ENCODE measurements around the gene RASL12. TPM values are rescaled to one million over a fixed set of nuclear protein-coding genes. Genes with fewer than 3 reads are reported as not detected.

Gene RASL12
- total RNA-seq, 1 donor from 2014 or later: not detected

GRCh38 chr15:65092911-65093792, 25.4 kb upstream of the RASL12 start:
- DNase-seq (ENCODE audit: extremely low read depth, low read depth, low spot score): no peak

GRCh38 chr15:65091946-65092770, 24.4 kb upstream of the RASL12 start:
- DNase-seq (ENCODE audit: extremely low read depth, low read depth, low spot score): no peak

- DNase-seq (ENCODE audit: extremely low read depth, low read depth, low spot score): no peak
Observed at GRCh38 chr15:65089206-65089824, 21.5 kb upstream of the RASL12 start.

GRCh38 chr15:65088643-65089021, 20.8 kb upstream of the RASL12 start:
- DNase-seq (ENCODE audit: extremely low read depth, low read depth, low spot score): no peak

- DNase-seq (ENCODE audit: extremely low read depth, low read depth, low spot score): no peak
Observed at GRCh38 chr15:65087873-65088642, 20.3 kb upstream of the RASL12 start.

GRCh38 chr15:65087411-65087810, 19.6 kb upstream of the RASL12 start:
- no peak for DNase-seq (ENCODE audit: extremely low read depth, low read depth, low spot score)

GRCh38 chr15:65086680-65087111, 18.9 kb upstream of the RASL12 start:
- DNase-seq (ENCODE audit: extremely low read depth, low read depth, low spot score): no peak

- no peak for DNase-seq (ENCODE audit: extremely low read depth, low read depth, low spot score)
Observed at GRCh38 chr15:65085990-65086679, 18.3 kb upstream of the RASL12 start.

- DNase-seq (ENCODE audit: extremely low read depth, low read depth, low spot score): no peak
Observed at GRCh38 chr15:65085207-65085753, 17.5 kb upstream of the RASL12 start.

- DNase-seq (ENCODE audit: extremely low read depth, low read depth, low spot score): no peak
Observed at GRCh38 chr15:65084500-65085206, 16.9 kb upstream of the RASL12 start.

GRCh38 chr15:65083262-65083701, 15.5 kb upstream of the RASL12 start:
- DNase-seq (ENCODE audit: extremely low read depth, low read depth, low spot score): no peak

- DNase-seq (ENCODE audit: extremely low read depth, low read depth, low spot score): no peak
Observed at GRCh38 chr15:65082303-65082953, 14.6 kb upstream of the RASL12 start.

GRCh38 chr15:65081758-65082157, 14.0 kb upstream of the RASL12 start:
- no peak for DNase-seq (ENCODE audit: extremely low read depth, low read depth, low spot score)

- DNase-seq (ENCODE audit: extremely low read depth, low read depth, low spot score): no peak
Observed at GRCh38 chr15:65081270-65081669, 13.5 kb upstream of the RASL12 start.

GRCh38 chr15:65079580-65079979, 11.8 kb upstream of the RASL12 start:
- DNase-seq (ENCODE audit: extremely low read depth, low read depth, low spot score): no peak

GRCh38 chr15:65077981-65078352, 10.2 kb upstream of the RASL12 start:
- DNase-seq (ENCODE audit: extremely low read depth, low read depth, low spot score): no peak

- no peak for DNase-seq (ENCODE audit: extremely low read depth, low read depth, low spot score)
Observed at GRCh38 chr15:65077291-65077980, 9.6 kb upstream of the RASL12 start.

Data from glomerular endothelial cell (primary cell).